Panc1 (cell line): ENCODE measurements around the gene IVNS1ABP. TPM values are rescaled to one million over a fixed set of nuclear protein-coding genes. Genes with fewer than 3 reads are reported as not detected.

Experiments
- ATAC-seq: fragments of 200-7000 bp; cut with Tn5 transposase; 2 replicates; pipeline ENCODE4 v1.9.1; 2020; ENCODE audit warnings: mild to moderate bottlenecking, moderate library complexity
- BruUV-seq: library from RNA; stranded (reverse); fragments of 400-500 nt; replicated peaks from 2 replicates; lab custom pipeline; 2021; lab: Mats Ljungman, UMichigan
- CTCF ChIA-PET: fragments of 300-600 bp; sonication (Branson Sonifier 250); formaldehyde crosslinking; loops from one replicate; lab custom pipeline; 2022; ENCODE audit warnings: antibody characterized with exemption; lab: Charles Lee
- POLR2A ChIA-PET: fragments of 300-600 bp; sonication (Branson Sonifier 250); formaldehyde crosslinking; loops from one replicate; lab custom pipeline; 2022; ENCODE audit warnings: antibody characterized with exemption; lab: Charles Lee
- DNase-seq: peaks from one replicate; pipeline ENCODE4 v3.0.0-alpha.2; 2010; ENCODE audit warnings: low read depth, low spot score
- H3K27ac ChIP-seq: 2 replicates; pipeline ENCODE4 v1.5.1; 2011; ENCODE audit warnings: mild to moderate bottlenecking, low read length, inconsistent platforms
- H3K27me3 ChIP-seq: fragments of 200-500 bp; sonication (Bioruptor generic); 2 replicates; pipeline ENCODE4 v1.6.0; 2014; ENCODE audit warnings: low read length, inconsistent platforms; ENCODE audit not compliant: control insufficient read depth, insufficient read depth
- H3K36me3 ChIP-seq: fragments of 200-500 bp; sonication (Bioruptor generic); 2 replicates; pipeline ENCODE4 v1.5.1; 2014; ENCODE audit warnings: inconsistent platforms, mild to moderate bottlenecking, low read length, moderate library complexity; ENCODE audit not compliant: control insufficient read depth, insufficient read depth
- H3K4me1 ChIP-seq: 2 replicates; pipeline ENCODE4 v1.5.1; 2011; ENCODE audit warnings: inconsistent platforms, mild to moderate bottlenecking, low read length, moderate library complexity; ENCODE audit not compliant: control insufficient read depth, insufficient read depth
- H3K4me3 ChIP-seq, 2 experiments: 2 replicates each; pipeline ENCODE4 v1.5.1; 2011 to 2012; ENCODE audit warnings: low read depth in 2 of 2, low read length in 2 of 2, mild to moderate bottlenecking in 2 of 2, inconsistent platforms in 1 of 2, moderate library complexity in 1 of 2
- H3K9me3 ChIP-seq: fragments of 200-500 bp; sonication (Bioruptor generic); 2 replicates; pipeline ENCODE4 v1.5.1; 2014; ENCODE audit warnings: low read depth, mild to moderate bottlenecking, inconsistent platforms, low read length, moderate library complexity; ENCODE audit not compliant: control insufficient read depth, insufficient read depth
- POLR2AphosphoS5 ChIP-seq: IDR thresholded peaks from 2 replicates; pipeline ENCODE4 v1.6.1; 2012; ENCODE audit warnings: mild to moderate bottlenecking, low read depth, low read length, moderate library complexity
- SIN3A ChIP-seq: IDR thresholded peaks from 2 replicates; pipeline ENCODE4 v1.6.1; 2012; ENCODE audit warnings: low read depth, mild to moderate bottlenecking, low read length, moderate library complexity, borderline replicate concordance; ENCODE audit not compliant: insufficient read depth
- TCF7L2 ChIP-seq: IDR thresholded peaks from 2 replicates; pipeline ENCODE4 v1.6.1; 2011; ENCODE audit warnings: mild to moderate bottlenecking, low read depth, low read length, inconsistent platforms
- in situ Hi-C: cut with HindIII; loops from 2 replicates; pipeline ENCODE4 v1.10.0; 2016; ENCODE audit warnings: low sequenced_read_pairs, low pct_unique_long_range_greater_than_20kb
- intact Hi-C: fragments of 100-400 bp; cut with micrococcal nuclease; formaldehyde crosslinking; loops from one replicate; pipeline ENCODE4 v1.10.0; 2022; ENCODE audit not compliant: unreplicated experiment
- total RNA-seq: library from RNA; stranded (reverse); gene quantifications from one replicate; pipeline ENCODE4 v1.2.1, GENCODE V29; 2021; ENCODE audit not compliant: unreplicated experiment
- TF ChIP-seq, protein P1 (sequence below): fragments of 450-650 bp; IDR thresholded peaks from 2 replicates; pipeline ENCODE4 v1.5.1; 2017; ENCODE audit warnings: mild to moderate bottlenecking
- TF ChIP-seq, protein P2 (sequence below), 2 experiments: IDR thresholded peaks; 2 replicates each; pipeline ENCODE4 v1.6.1; 2011 to 2012; ENCODE audit warnings: low read depth in 2 of 2, control low read depth in 1 of 2, low read length in 1 of 2, mild to moderate bottlenecking in 1 of 2, moderate library complexity in 1 of 2; ENCODE audit not compliant: insufficient read depth in 1 of 2

Gene IVNS1ABP
- total RNA-seq, 1 experiment from 2014 or later: 70.2 TPM

DNA sequence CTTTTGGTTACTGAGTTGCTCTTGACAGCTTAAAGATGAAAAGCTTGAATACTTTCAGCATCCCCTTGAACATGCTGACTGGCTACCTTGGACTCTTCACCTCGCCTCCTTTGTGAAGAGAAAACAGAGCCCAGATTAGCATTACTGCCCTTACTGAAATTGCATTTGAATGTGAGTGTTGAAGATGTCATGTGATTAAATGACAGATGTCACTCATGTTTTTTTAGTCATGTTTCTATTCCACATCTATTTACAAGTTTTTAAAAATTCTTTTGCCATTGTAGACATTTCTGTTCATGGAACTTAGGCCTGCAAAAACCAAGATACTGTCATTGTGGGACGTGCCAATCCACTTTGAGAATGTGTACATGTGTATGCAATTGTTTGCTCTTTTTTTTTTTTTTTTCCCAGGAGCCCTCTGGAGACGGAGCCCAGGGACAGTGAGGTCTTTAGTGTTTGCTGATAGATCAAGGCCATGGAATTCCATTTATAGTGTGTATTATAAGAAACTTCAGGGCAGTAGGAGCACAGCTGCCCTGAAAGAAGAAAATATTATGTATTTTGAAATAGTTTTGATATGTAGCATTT lies 25.7 kb upstream of the IVNS1ABP start:
- H3K9me3 ChIP-seq: no peaks in the 10 kb centered on the region
- POLR2A ChIA-PET: no interaction called here
- no TSS peak for BruUV-seq
- DNase-seq (no peak), ATAC-seq (no peak)
- H3K36me3 ChIP-seq: no peaks in the 10 kb centered on the region
- in situ Hi-C loops (no loop called here), intact Hi-C loops (no loop called here)
- TF ChIP-seq, protein P1, sequence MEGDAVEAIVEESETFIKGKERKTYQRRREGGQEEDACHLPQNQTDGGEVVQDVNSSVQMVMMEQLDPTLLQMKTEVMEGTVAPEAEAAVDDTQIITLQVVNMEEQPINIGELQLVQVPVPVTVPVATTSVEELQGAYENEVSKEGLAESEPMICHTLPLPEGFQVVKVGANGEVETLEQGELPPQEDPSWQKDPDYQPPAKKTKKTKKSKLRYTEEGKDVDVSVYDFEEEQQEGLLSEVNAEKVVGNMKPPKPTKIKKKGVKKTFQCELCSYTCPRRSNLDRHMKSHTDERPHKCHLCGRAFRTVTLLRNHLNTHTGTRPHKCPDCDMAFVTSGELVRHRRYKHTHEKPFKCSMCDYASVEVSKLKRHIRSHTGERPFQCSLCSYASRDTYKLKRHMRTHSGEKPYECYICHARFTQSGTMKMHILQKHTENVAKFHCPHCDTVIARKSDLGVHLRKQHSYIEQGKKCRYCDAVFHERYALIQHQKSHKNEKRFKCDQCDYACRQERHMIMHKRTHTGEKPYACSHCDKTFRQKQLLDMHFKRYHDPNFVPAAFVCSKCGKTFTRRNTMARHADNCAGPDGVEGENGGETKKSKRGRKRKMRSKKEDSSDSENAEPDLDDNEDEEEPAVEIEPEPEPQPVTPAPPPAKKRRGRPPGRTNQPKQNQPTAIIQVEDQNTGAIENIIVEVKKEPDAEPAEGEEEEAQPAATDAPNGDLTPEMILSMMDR: no peak
- TF ChIP-seq, protein P2, sequence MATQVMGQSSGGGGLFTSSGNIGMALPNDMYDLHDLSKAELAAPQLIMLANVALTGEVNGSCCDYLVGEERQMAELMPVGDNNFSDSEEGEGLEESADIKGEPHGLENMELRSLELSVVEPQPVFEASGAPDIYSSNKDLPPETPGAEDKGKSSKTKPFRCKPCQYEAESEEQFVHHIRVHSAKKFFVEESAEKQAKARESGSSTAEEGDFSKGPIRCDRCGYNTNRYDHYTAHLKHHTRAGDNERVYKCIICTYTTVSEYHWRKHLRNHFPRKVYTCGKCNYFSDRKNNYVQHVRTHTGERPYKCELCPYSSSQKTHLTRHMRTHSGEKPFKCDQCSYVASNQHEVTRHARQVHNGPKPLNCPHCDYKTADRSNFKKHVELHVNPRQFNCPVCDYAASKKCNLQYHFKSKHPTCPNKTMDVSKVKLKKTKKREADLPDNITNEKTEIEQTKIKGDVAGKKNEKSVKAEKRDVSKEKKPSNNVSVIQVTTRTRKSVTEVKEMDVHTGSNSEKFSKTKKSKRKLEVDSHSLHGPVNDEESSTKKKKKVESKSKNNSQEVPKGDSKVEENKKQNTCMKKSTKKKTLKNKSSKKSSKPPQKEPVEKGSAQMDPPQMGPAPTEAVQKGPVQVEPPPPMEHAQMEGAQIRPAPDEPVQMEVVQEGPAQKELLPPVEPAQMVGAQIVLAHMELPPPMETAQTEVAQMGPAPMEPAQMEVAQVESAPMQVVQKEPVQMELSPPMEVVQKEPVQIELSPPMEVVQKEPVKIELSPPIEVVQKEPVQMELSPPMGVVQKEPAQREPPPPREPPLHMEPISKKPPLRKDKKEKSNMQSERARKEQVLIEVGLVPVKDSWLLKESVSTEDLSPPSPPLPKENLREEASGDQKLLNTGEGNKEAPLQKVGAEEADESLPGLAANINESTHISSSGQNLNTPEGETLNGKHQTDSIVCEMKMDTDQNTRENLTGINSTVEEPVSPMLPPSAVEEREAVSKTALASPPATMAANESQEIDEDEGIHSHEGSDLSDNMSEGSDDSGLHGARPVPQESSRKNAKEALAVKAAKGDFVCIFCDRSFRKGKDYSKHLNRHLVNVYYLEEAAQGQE (IDR thresholded peaks at IDR 0.05; ENCODE audit: insufficient read depth in 1 of 2, low read depth in 2 of 2, low read length in 1 of 2): no peak
- H3K4me1 ChIP-seq: no peaks in the 10 kb centered on the region
- CTCF ChIA-PET: no interaction called here
- H3K4me3 ChIP-seq: no peak overlapping the region
- H3K27me3 ChIP-seq: no peaks in the 10 kb centered on the region
- no peak overlapping the region for H3K27ac ChIP-seq

DNA sequence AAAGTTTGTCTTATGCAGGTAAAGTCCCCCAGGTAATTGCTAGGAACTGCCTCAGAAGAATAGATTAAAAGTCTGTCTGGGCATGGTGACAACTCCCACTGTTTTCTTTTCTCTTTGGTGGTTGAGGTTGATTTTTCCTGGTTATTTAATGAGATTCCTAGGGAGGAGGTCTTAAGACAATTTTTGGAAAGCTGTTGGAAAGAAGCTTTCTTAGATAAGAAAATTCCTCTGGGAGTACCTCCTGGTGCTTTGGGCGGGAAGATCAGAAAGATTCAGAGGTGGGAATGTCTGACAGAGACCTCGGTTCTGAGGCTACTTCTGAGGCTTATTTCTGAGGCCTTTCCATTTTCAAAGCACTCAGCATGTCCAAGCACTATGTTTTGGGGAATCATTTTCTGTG lies 25.0 kb upstream of the IVNS1ABP start:
- no peak overlapping the region for H3K4me3 ChIP-seq
- H3K27ac ChIP-seq: no peak overlapping the region
- no TSS peak for BruUV-seq
- in situ Hi-C loops (no loop called here), intact Hi-C loops (no loop called here)
- DNase-seq (no peak), ATAC-seq (no peak)
- TF ChIP-seq POLR2AphosphoS5: no peak
- TF ChIP-seq, protein P1: no peak
- TF ChIP-seq TCF7L2: no peak
- TF ChIP-seq, protein P2 (IDR thresholded peaks at IDR 0.05; ENCODE audit: insufficient read depth in 1 of 2, low read depth in 2 of 2, low read length in 1 of 2): no peak
- no peak for TF ChIP-seq SIN3A
- no peaks in the 10 kb centered on the region for H3K4me1 ChIP-seq
- no peaks in the 10 kb centered on the region for H3K27me3 ChIP-seq
- no peaks in the 10 kb centered on the region for H3K36me3 ChIP-seq
- CTCF ChIA-PET: no interaction called here
- POLR2A ChIA-PET: no interaction called here
- H3K9me3 ChIP-seq: no peaks in the 10 kb centered on the region
